Measurements from ENCODE around the gene ZBTB33. TPM values are rescaled to one million over a fixed set of nuclear protein-coding genes. Genes with fewer than 3 reads are reported as not detected.

ZBTB33 gene
- total and polyA plus RNA-seq, 4 donors = 3.1 to 21.0 (median 8.0) TPM

- no peaks in the 10 kb centered on the region for H3K36me3 ChIP-seq (ENCODE audit: control insufficient read depth in 4 of 4, insufficient read depth in 4 of 4, low read length in 4 of 4)
- H3K4me3 ChIP-seq = no peak overlapping the region
- H3K9ac ChIP-seq (ENCODE audit: insufficient read depth in 1 of 2, low read length in 2 of 2) = no peak overlapping the region
- TF ChIP-seq CTCF (IDR thresholded peaks at IDR 0.05; ENCODE audit: control extremely low read depth, extremely low read depth) = no peak
- no peak for ATAC-seq (ENCODE audit: insufficient read depth, low FRiP score)
- no peaks in the 10 kb centered on the region for H3K4me1 ChIP-seq (ENCODE audit: control insufficient read depth in 5 of 5, insufficient read depth in 5 of 5, low read length in 5 of 5)
- no peak for DNase-seq
- 67% methylated on average over 8 of the region's 8 CpGs for WGBS, 2 donors
- H3K27ac ChIP-seq (ENCODE audit: low read depth in 1 of 2, low read length in 1 of 2) = no peak overlapping the region
- peaks cover 0 to 48% (median 47%) of the 10 kb centered on the region in 3 donors for H3K27me3 ChIP-seq (ENCODE audit: control insufficient read depth in 3 of 3, insufficient read depth in 3 of 3, low read length in 2 of 3)
- H3K9me3 ChIP-seq (ENCODE audit: control insufficient read depth in 4 of 4, insufficient read depth in 3 of 4, low read length in 3 of 4) = peaks cover 0 to under 1% (median 0%) of the 10 kb centered on the region in 4 donors
These were observed 53.6 kb downstream of the ZBTB33 start for GRCh38 chrX:120304256-120304655.

GRCh38 chrX:120305531-120306141 is 55.0 kb downstream of the ZBTB33 start:
- ATAC-seq (ENCODE audit: insufficient read depth, low FRiP score) = no peak

GRCh38 chrX:120306630-120307029 is 56.0 kb downstream of the ZBTB33 start:
- 35 to 56% methylated on average over 2 of the region's 2 CpGs for WGBS, 2 donors
- Histone ChIP-seq H3K9me3 (ENCODE audit: control insufficient read depth in 4 of 4, insufficient read depth in 3 of 4, low read length in 3 of 4) (peaks cover 0 to 4% (median 0%) of the 10 kb centered on the region in 4 donors), H3K36me3 (ENCODE audit: control insufficient read depth in 4 of 4, insufficient read depth in 4 of 4, low read length in 4 of 4) (no peaks in the 10 kb centered on the region), H3K4me1 (ENCODE audit: control insufficient read depth in 5 of 5, insufficient read depth in 5 of 5, low read length in 5 of 5) (peaks cover 0 to 15% (median 0%) of the 10 kb centered on the region in 5 donors), H3K9ac (ENCODE audit: insufficient read depth in 1 of 2, low read length in 2 of 2) (no peak overlapping the region), H3K4me3 (no peak overlapping the region), H3K27ac (ENCODE audit: low read depth in 1 of 2, low read length in 1 of 2) (no peak overlapping the region), H3K27me3 (ENCODE audit: control insufficient read depth in 3 of 3, insufficient read depth in 3 of 3, low read length in 2 of 3) (peaks cover 0 to 64% (median 58%) of the 10 kb centered on the region in 3 donors)
- ATAC-seq (ENCODE audit: insufficient read depth, low FRiP score) (no peak), DNase-seq (no peak)
- no peak for TF ChIP-seq CTCF (IDR thresholded peaks at IDR 0.05; ENCODE audit: control extremely low read depth, extremely low read depth)

More at GRCh38 chrX:120305531-120306141, 55.0 kb downstream of the ZBTB33 start:
- Histone ChIP-seq H3K27me3 (ENCODE audit: control insufficient read depth in 3 of 3, insufficient read depth in 3 of 3, low read length in 2 of 3) (peaks cover 0 to 58% (median 54%) of the 10 kb centered on the region in 3 donors), H3K27ac (ENCODE audit: low read depth in 1 of 2, low read length in 1 of 2) (no peak overlapping the region), H3K9me3 (ENCODE audit: control insufficient read depth in 4 of 4, insufficient read depth in 3 of 4, low read length in 3 of 4) (peaks cover 0 to 4% (median 0%) of the 10 kb centered on the region in 4 donors), H3K36me3 (ENCODE audit: control insufficient read depth in 4 of 4, insufficient read depth in 4 of 4, low read length in 4 of 4) (no peaks in the 10 kb centered on the region), H3K4me1 (ENCODE audit: control insufficient read depth in 5 of 5, insufficient read depth in 5 of 5, low read length in 5 of 5) (peaks cover 0 to 10% (median 0%) of the 10 kb centered on the region in 5 donors), H3K4me3 (no peak overlapping the region), H3K9ac (ENCODE audit: insufficient read depth in 1 of 2, low read length in 2 of 2) (no peak overlapping the region)
- TF ChIP-seq CTCF (IDR thresholded peaks at IDR 0.05; ENCODE audit: control extremely low read depth, extremely low read depth) = no peak
- no peak for DNase-seq
- 46 to 61% methylated on average over 11 of the region's 11 CpGs for WGBS, 2 donors

Other genes with a start within 250 kb of the ZBTB33 start
- gene RHOXF2B, start 173.1 kb upstream of the ZBTB33 start, total RNA-seq = under 1 TPM in 1 of 2 donors, not detected in 1; 0.12 TPM
- gene RHOXF2B, start 173.1 kb upstream of the ZBTB33 start, polyA plus RNA-seq = not detected
- gene RHOXF1, start 134.9 kb upstream of the ZBTB33 start, total RNA-seq = not detected
- under 1 TPM in 1 of 2 donors, not detected in 1; 0.37 TPM for gene RHOXF1, start 134.9 kb upstream of the ZBTB33 start, polyA plus RNA-seq
- not detected for gene RHOXF2, start 92.2 kb upstream of the ZBTB33 start, total RNA-seq
- not detected for gene RHOXF2, start 92.2 kb upstream of the ZBTB33 start, polyA plus RNA-seq
- gene TMEM255A, start 60.6 kb downstream of the ZBTB33 start, total RNA-seq = under 1 TPM; 0.54 to 0.80 TPM
- under 1 TPM; 0.20 to 0.37 TPM for gene TMEM255A, start 60.6 kb downstream of the ZBTB33 start, polyA plus RNA-seq
- not detected for gene ATP1B4, start 111.3 kb downstream of the ZBTB33 start, total RNA-seq
- not detected for gene ATP1B4, start 111.3 kb downstream of the ZBTB33 start, polyA plus RNA-seq
- gene LAMP2, start 218.5 kb downstream of the ZBTB33 start, total RNA-seq = 100 to 1,000 TPM in 1 of 2 donors, 10 to 100 TPM in 1; 96.7 to 102 TPM
- gene LAMP2, start 218.5 kb downstream of the ZBTB33 start, polyA plus RNA-seq = 100 to 1,000 TPM in 1 of 2 donors, 10 to 100 TPM in 1; 35.0 to 100 TPM